Breast epithelium (tissue), 4 donors: ENCODE data around the gene OPCML. TPM values are rescaled to one million over a fixed set of nuclear protein-coding genes. Genes with fewer than 3 reads are reported as not detected.

Source experiments
- DNase-seq, 2 donors: peaks; one replicate each; pipeline ENCODE4 v3.0.0-alpha.2; 2019; ENCODE audit warnings: low spot score in 2 of 2
- H3K27ac ChIP-seq, 2 donors: fragments of 200-600 bp; sonication (generic) in 1 of 2; one replicate each; pipeline ENCODE4 v1.5.1; 2016 to 2019; ENCODE audit warnings: mild to moderate bottlenecking in 1 of 2
- H3K27me3 ChIP-seq, 2 donors: fragments of 200-600 bp; sonication (generic) in 1 of 2; one replicate each; pipeline versions ENCODE4 v1.5.1 to v1.6.0; 2017 to 2019; ENCODE audit warnings: control low read depth in 1 of 2, mild to moderate bottlenecking in 1 of 2
- H3K36me3 ChIP-seq: fragments of 200-600 bp; one replicate; pipeline ENCODE4 v1.5.1; 2019
- H3K4me1 ChIP-seq, 2 donors: fragments of 200-600 bp; sonication (generic); one replicate each; pipeline ENCODE4 v1.5.1; 2016 to 2019; ENCODE audit warnings: control low read depth in 1 of 2
- H3K4me3 ChIP-seq, 3 donors: fragments of 200-600 bp; sonication (generic); 1 replicate in 2 of 3; 2 replicates in 1 of 3; pipeline ENCODE4 v1.5.1; 2016 to 2019; ENCODE audit warnings: mild to moderate bottlenecking in 3 of 3, moderate library complexity in 2 of 3
- H3K9me3 ChIP-seq, 2 donors: fragments of 200-600 bp; sonication (generic) in 1 of 2; one replicate each; pipeline ENCODE4 v1.5.1; 2016 to 2019; ENCODE audit warnings: control low read depth in 1 of 2
- CTCF ChIP-seq, 3 donors: fragments of 450-650 bp; IDR thresholded peaks; one replicate each; pipeline ENCODE4 v1.5.1; 2016 to 2017; ENCODE audit warnings: antibody characterized with exemption in 3 of 3, mild to moderate bottlenecking in 3 of 3, moderate library complexity in 3 of 3
- POLR2A ChIP-seq: fragments of 450-650 bp; IDR thresholded peaks from one replicate; pipeline ENCODE4 v1.6.1; 2016; ENCODE audit warnings: antibody characterized with exemption, mild to moderate bottlenecking, moderate library complexity
- POLR2AphosphoS5 ChIP-seq, 3 donors: sonication (generic); formaldehyde crosslinking; IDR thresholded peaks; one replicate each; pipeline ENCODE4 v1.6.1; 2017; ENCODE audit warnings: antibody characterized with exemption in 3 of 3
- intact Hi-C: fragments of 100-400 bp; cut with DNase I; formaldehyde crosslinking; loops from one replicate; pipeline ENCODE4 v1.15.1; 2023; ENCODE audit warnings: low total_unique reads
- total RNA-seq, 3 donors: library from RNA; depleted of rRNA; stranded (reverse); fragments of >200 nt; gene quantifications; one replicate each; pipeline ENCODE4 v1.1.0, GENCODE V29; 2016

Gene OPCML
- total RNA-seq, 3 donors from 2014 or later, result not detected

DNA sequence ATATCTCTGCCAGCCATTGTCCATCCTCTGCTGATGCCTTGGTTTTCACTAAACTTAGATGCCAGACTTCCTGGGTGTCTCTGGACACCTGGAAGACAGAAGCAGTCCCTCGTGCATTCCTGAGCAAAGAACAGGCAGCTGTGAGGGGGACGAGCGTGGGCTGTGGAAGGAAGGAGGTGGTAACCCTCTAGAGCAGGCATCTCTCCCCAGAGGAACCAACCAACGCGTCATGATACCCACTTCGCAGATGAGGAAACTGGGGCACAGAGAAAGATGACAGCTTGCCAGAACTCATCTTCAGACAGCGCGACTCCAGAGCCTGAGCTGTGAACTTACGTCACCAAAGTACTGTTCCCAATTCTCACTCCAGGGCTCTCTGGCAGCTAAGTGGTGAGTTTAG, 123.4 kb downstream of the OPCML start:
- no peaks in the 10 kb centered on the region for H3K27me3 ChIP-seq
- H3K27ac ChIP-seq, result no peak overlapping the region
- no peak for TF ChIP-seq POLR2A
- TF ChIP-seq POLR2AphosphoS5 (IDR thresholded peaks at IDR 0.05), result no peak
- TF ChIP-seq CTCF (IDR thresholded peaks at IDR 0.05), result no peak
- DNase-seq, result no peak
- no peak overlapping the region for H3K4me3 ChIP-seq
- no peaks in the 10 kb centered on the region for H3K9me3 ChIP-seq
- no peaks in the 10 kb centered on the region for H3K36me3 ChIP-seq
- no peaks in the 10 kb centered on the region for H3K4me1 ChIP-seq
- intact Hi-C loops, result loop anchor here (10.0 kb wide), 1 partner anchor 376 kb away; no protein-coding TSS in a partner anchor

- Histone ChIP-seq H3K9me3 (no peaks in the 10 kb centered on the region), H3K27me3 (no peaks in the 10 kb centered on the region), H3K27ac (no peak overlapping the region), H3K4me3 (no peak overlapping the region), H3K36me3 (no peaks in the 10 kb centered on the region), H3K4me1 (no peaks in the 10 kb centered on the region)
- intact Hi-C loops, result loop anchor here (10.0 kb wide), 1 partner anchor 376 kb away; no protein-coding TSS in a partner anchor
- no peak for DNase-seq
- no peak for TF ChIP-seq POLR2A
- no peak for TF ChIP-seq CTCF (IDR thresholded peaks at IDR 0.05)
- TF ChIP-seq POLR2AphosphoS5 (IDR thresholded peaks at IDR 0.05), result no peak
Measured at GRCh38 chr11:133408402-133408801, 123.9 kb downstream of the OPCML start.

- Histone ChIP-seq H3K4me1 (no peaks in the 10 kb centered on the region), H3K9me3 (no peaks in the 10 kb centered on the region), H3K27ac (no peak overlapping the region), H3K27me3 (no peaks in the 10 kb centered on the region), H3K36me3 (no peaks in the 10 kb centered on the region), H3K4me3 (no peak overlapping the region)
- TF ChIP-seq POLR2A (no peak), POLR2AphosphoS5 (IDR thresholded peaks at IDR 0.05) (no peak), CTCF (IDR thresholded peaks at IDR 0.05) (no peak)
- intact Hi-C loops, result loop anchor here (10.0 kb wide), 1 partner anchor 378 kb away; no protein-coding TSS in a partner anchor
- DNase-seq, result no peak
Measured at GRCh38 chr11:133406489-133406888, 125.8 kb downstream of the OPCML start.

GRCh38 chr11:133403900-133404299, 128.4 kb downstream of the OPCML start:
- intact Hi-C loops, result loop anchor here (10.0 kb wide), 1 partner anchor 381 kb away; no protein-coding TSS in a partner anchor
- Histone ChIP-seq H3K4me3 (no peak overlapping the region), H3K36me3 (no peaks in the 10 kb centered on the region), H3K9me3 (no peaks in the 10 kb centered on the region), H3K27me3 (no peaks in the 10 kb centered on the region), H3K27ac (no peak overlapping the region), H3K4me1 (no peaks in the 10 kb centered on the region)
- TF ChIP-seq CTCF (IDR thresholded peaks at IDR 0.05) (no peak), POLR2AphosphoS5 (IDR thresholded peaks at IDR 0.05) (no peak), POLR2A (no peak)
- DNase-seq, result no peak

DNA sequence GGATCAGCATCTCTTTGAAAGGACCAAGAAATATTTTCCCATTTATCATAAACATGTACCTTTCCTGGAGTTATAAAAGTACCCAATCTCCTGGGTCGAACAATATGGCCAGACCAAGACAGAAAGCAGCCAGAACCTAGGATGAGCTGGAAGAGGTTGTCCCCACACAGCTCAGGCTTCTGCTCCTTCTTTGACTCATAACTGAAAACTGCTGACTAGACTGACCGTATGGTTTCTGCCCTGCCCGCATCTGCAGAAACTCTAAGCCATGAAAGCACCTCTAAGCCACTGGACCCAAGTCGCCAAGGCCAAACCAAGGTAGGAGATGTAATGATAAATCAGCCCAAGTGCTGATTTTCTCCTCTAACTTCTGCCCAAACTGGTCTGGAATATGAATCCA, 129.8 kb downstream of the OPCML start:
- Histone ChIP-seq H3K27ac (no peak overlapping the region), H3K4me1 (no peaks in the 10 kb centered on the region), H3K27me3 (no peaks in the 10 kb centered on the region), H3K4me3 (no peak overlapping the region), H3K9me3 (no peaks in the 10 kb centered on the region), H3K36me3 (no peaks in the 10 kb centered on the region)
- DNase-seq, result no peak
- intact Hi-C loops, result loop anchor here (10.0 kb wide), 1 partner anchor 382 kb away; no protein-coding TSS in a partner anchor
- no peak for TF ChIP-seq CTCF (IDR thresholded peaks at IDR 0.05)
- no peak for TF ChIP-seq POLR2AphosphoS5 (IDR thresholded peaks at IDR 0.05)
- TF ChIP-seq POLR2A, result no peak
